Neural cell (in vitro differentiated cells): Measurements from ENCODE around the gene PHLDB1.

ENCODE experiments used
- CTCF ChIP-seq: fragments of 450-650 bp; IDR thresholded peaks from 2 replicates; pipeline ENCODE4 v1.5.1; 2014; ENCODE audit warnings: antibody characterized with exemption, mild to moderate bottlenecking, moderate library complexity; ENCODE audit not compliant: poor library complexity, severe bottlenecking
- EP300 ChIP-seq: fragments of 450-650 bp; conservative IDR thresholded peaks from 2 replicates; pipeline ENCODE4 v1.6.1; 2014; ENCODE audit warnings: antibody characterized with exemption, mild to moderate bottlenecking, moderate library complexity; ENCODE audit not compliant: poor library complexity, severe bottlenecking
- REST ChIP-seq: IDR thresholded peaks from 2 replicates; pipeline ENCODE4 v1.6.1; 2012; ENCODE audit warnings: borderline replicate concordance

- TF ChIP-seq CTCF (no peak), REST (no peak), EP300 (no peak)
Measured at GRCh38 chr11:118572981-118573550, 34.3 kb upstream of the PHLDB1 start.
